Neutrophil (primary cell): ENCODE data around the gene BARHL1.

Experiments
- H3K27ac ChIP-seq: fragments of 200-600 bp; sonication (generic); 2 replicates; pipeline ENCODE4 v1.5.1; 2016; ENCODE audit warnings: mild to moderate bottlenecking, moderate library complexity
- H3K27me3 ChIP-seq: fragments of 200-600 bp; sonication (generic); 2 replicates; pipeline ENCODE4 v1.6.0; 2016; ENCODE audit warnings: mild to moderate bottlenecking
- H3K36me3 ChIP-seq: fragments of 200-600 bp; sonication (generic); 2 replicates; pipeline ENCODE4 v1.5.1; 2017
- H3K4me1 ChIP-seq, 2 experiments: fragments of 200-600 bp in 1 of 2; sonication (generic) in 1 of 2; 1 replicate in 1 of 2; 2 replicates in 1 of 2; pipeline versions ENCODE4 v1.5.1 to v1.6.1; 2013 to 2016; ENCODE audit warnings: low read depth in 1 of 2, low read length in 1 of 2, mild to moderate bottlenecking in 1 of 2, moderate library complexity in 1 of 2; ENCODE audit not compliant: control insufficient read depth in 1 of 2, insufficient read depth in 1 of 2
- H3K4me3 ChIP-seq, 2 experiments: fragments of 200-600 bp in 1 of 2; sonication (generic) in 1 of 2; 1 replicate in 1 of 2; 2 replicates in 1 of 2; pipeline ENCODE4 v1.5.1; 2013 to 2016; ENCODE audit warnings: low read depth in 1 of 2, low read length in 1 of 2, mild to moderate bottlenecking in 1 of 2, moderate library complexity in 1 of 2
- H3K9me3 ChIP-seq: fragments of 200-600 bp; sonication (generic); 2 replicates; pipeline ENCODE4 v1.5.1; 2016
- TF ChIP-seq, protein P1 (sequence below): fragments of 200-600 bp; sonication (generic); IDR thresholded peaks from 2 replicates; pipeline ENCODE4 v1.5.1; 2016; ENCODE audit warnings: antibody characterized with exemption

The BARHL1 gene

GRCh38 chr9:132631280-132631679 lies 48.9 kb downstream of the BARHL1 start:
- H3K27ac ChIP-seq: no peak overlapping the region
- H3K4me3 ChIP-seq: no peak overlapping the region
- no peaks in the 10 kb centered on the region for H3K9me3 ChIP-seq
- no peaks in the 10 kb centered on the region for H3K27me3 ChIP-seq
- H3K36me3 ChIP-seq: no peaks in the 10 kb centered on the region
- no peaks in the 10 kb centered on the region for H3K4me1 ChIP-seq
- TF ChIP-seq, protein P1, sequence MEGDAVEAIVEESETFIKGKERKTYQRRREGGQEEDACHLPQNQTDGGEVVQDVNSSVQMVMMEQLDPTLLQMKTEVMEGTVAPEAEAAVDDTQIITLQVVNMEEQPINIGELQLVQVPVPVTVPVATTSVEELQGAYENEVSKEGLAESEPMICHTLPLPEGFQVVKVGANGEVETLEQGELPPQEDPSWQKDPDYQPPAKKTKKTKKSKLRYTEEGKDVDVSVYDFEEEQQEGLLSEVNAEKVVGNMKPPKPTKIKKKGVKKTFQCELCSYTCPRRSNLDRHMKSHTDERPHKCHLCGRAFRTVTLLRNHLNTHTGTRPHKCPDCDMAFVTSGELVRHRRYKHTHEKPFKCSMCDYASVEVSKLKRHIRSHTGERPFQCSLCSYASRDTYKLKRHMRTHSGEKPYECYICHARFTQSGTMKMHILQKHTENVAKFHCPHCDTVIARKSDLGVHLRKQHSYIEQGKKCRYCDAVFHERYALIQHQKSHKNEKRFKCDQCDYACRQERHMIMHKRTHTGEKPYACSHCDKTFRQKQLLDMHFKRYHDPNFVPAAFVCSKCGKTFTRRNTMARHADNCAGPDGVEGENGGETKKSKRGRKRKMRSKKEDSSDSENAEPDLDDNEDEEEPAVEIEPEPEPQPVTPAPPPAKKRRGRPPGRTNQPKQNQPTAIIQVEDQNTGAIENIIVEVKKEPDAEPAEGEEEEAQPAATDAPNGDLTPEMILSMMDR: no peak

DNA sequence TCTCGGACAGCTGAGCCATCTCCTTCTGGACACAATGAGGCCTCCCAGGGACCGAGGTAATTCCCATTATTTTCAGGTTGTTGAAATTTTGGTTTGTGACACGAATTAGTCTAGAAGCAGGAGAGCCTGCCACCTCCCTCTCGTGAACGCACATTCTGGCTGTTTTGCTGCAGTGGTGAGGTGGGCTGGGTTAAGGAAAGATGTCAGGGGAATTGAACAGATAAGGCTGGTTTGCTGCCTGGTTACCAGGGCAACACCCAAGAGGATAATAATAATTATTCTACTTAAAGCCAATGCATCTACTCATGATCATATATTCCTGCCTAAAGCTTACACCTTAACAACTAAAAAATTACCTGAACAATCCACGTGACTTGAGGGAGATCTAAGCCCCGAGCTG lies 49.3 kb downstream of the BARHL1 start:
- Histone ChIP-seq H3K27me3 (no peaks in the 10 kb centered on the region), H3K27ac (no peak overlapping the region), H3K9me3 (no peaks in the 10 kb centered on the region), H3K4me3 (no peak overlapping the region), H3K4me1 (no peaks in the 10 kb centered on the region), H3K36me3 (no peaks in the 10 kb centered on the region)
- TF ChIP-seq, protein P1: no peak

DNA sequence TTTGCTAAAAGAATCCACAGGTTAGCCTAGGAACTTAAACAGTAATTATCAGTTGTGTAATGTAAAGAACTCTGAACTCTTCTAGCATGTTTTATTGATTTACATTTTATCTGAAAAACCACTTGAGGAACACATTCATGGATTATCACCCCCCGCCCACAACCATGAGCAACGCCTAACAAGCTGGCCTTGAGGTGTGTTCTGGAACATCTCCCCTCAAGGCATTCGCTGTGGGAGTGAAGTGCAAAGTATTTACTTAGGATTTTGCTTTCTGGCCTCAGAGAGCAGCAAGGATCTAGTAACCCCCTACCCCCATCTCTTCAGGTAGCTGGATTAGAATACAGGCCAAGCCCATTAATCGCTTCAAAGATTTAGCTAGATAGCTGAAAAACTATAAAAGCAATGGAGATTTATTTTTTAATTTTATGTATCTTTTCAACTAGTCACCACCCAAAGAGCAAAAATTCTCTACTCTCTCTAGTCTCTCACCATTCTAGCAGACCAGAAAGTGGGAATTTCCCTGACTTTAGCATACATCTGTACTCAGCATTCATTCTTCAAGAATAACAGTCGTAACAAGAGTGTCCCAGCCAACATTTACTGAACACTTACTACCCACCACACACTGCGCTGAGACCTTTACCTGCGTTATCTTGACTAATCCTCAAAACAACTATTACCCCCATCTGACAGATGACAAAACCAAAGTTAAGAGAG lies 50.2 kb downstream of the BARHL1 start:
- no peak overlapping the region for H3K4me3 ChIP-seq
- H3K9me3 ChIP-seq: no peaks in the 10 kb centered on the region
- no peaks in the 10 kb centered on the region for H3K4me1 ChIP-seq
- H3K27me3 ChIP-seq: no peaks in the 10 kb centered on the region
- H3K36me3 ChIP-seq: no peaks in the 10 kb centered on the region
- H3K27ac ChIP-seq: no peak overlapping the region
- TF ChIP-seq, protein P1: no peak

- no peak overlapping the region for H3K4me3 ChIP-seq
- TF ChIP-seq, protein P1: no peak
- H3K9me3 ChIP-seq: no peaks in the 10 kb centered on the region
- no peaks in the 10 kb centered on the region for H3K4me1 ChIP-seq
- no peaks in the 10 kb centered on the region for H3K27me3 ChIP-seq
- H3K27ac ChIP-seq: no peak overlapping the region
- H3K36me3 ChIP-seq: no peaks in the 10 kb centered on the region
Observed at GRCh38 chr9:132634327-132634726, 51.9 kb downstream of the BARHL1 start.

- Histone ChIP-seq H3K36me3 (no peaks in the 10 kb centered on the region), H3K4me1 (no peaks in the 10 kb centered on the region), H3K9me3 (no peaks in the 10 kb centered on the region), H3K4me3 (no peak overlapping the region), H3K27ac (no peak overlapping the region), H3K27me3 (no peaks in the 10 kb centered on the region)
- TF ChIP-seq, protein P1: no peak
Observed at GRCh38 chr9:132637351-132637750, 54.9 kb downstream of the BARHL1 start.
